Measurements from ENCODE around the gene CRYBG2.
"Not testable (repeated sequence)": the region's sequence is repeated elsewhere in the genome, so short reads cannot be mapped to it uniquely, and the experiment has no call there.

GRCh38 chr1:26385063-26385462 is 31.1 kb upstream of the CRYBG2 start:
- not testable (repeated sequence) for TF ChIP-seq ZMYM4 (CRISPR knock-in tag; IDR thresholded peaks at IDR 0.05); CENPX (CRISPR knock-in tag; IDR thresholded peaks at IDR 0.05); ZSCAN12 (CRISPR knock-in tag; IDR thresholded peaks at IDR 0.05); CHD4 (IDR thresholded peaks at IDR 0.05; ENCODE audit: borderline replicate concordance, low read length)
